KOPT-K1 (cell line): ENCODE measurements around the gene ADARB1.

Experiments used
- H3K27ac ChIP-seq: fragments of 200-600 bp; sonication (generic); 2 replicates; pipeline ENCODE4 v1.5.1; 2016; ENCODE audit warnings: antibody characterized with exemption, mild to moderate bottlenecking, low read depth, low read length; ENCODE audit not compliant: poor library complexity, severe bottlenecking
- H3K36me3 ChIP-seq: fragments of 200-600 bp; sonication (generic); 2 replicates; pipeline ENCODE4 v1.5.1; 2017; ENCODE audit warnings: antibody characterized with exemption, mild to moderate bottlenecking, low read length, moderate library complexity; ENCODE audit not compliant: insufficient read depth
- H3K9me3 ChIP-seq: fragments of 200-600 bp; sonication (generic); 2 replicates; pipeline ENCODE4 v1.5.1; 2017; ENCODE audit warnings: antibody characterized with exemption, low read length, mild to moderate bottlenecking; ENCODE audit not compliant: insufficient read depth, poor library complexity, severe bottlenecking

Gene ADARB1

GRCh38 chr21:45103971-45104520 lies 29.7 kb downstream of the ADARB1 start:
- H3K36me3 ChIP-seq: no peaks in the 10 kb centered on the region
- H3K9me3 ChIP-seq: no peaks in the 10 kb centered on the region
- no peak overlapping the region for H3K27ac ChIP-seq

DNA sequence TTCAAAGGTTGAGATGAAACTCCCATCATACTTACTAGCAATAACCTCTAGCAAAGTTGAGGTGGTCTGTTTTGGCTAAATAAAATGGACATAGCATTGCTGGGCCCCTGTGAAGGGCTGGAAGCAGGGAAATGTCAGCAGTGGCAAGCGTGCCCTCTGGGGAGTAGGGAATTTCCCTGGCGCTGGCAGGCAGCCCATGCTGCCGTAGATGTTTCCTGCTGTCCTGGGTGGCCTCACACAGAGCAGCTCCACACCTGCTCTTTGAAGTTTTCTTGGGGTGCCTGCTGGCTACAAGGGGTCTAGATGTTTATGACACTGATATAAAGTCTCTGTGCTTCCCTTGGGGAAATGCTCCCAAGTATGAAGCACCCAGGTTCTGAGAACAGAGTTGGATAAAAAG lies 30.2 kb downstream of the ADARB1 start:
- Histone ChIP-seq H3K36me3 (no peaks in the 10 kb centered on the region), H3K9me3 (no peaks in the 10 kb centered on the region), H3K27ac (no peak overlapping the region)

DNA sequence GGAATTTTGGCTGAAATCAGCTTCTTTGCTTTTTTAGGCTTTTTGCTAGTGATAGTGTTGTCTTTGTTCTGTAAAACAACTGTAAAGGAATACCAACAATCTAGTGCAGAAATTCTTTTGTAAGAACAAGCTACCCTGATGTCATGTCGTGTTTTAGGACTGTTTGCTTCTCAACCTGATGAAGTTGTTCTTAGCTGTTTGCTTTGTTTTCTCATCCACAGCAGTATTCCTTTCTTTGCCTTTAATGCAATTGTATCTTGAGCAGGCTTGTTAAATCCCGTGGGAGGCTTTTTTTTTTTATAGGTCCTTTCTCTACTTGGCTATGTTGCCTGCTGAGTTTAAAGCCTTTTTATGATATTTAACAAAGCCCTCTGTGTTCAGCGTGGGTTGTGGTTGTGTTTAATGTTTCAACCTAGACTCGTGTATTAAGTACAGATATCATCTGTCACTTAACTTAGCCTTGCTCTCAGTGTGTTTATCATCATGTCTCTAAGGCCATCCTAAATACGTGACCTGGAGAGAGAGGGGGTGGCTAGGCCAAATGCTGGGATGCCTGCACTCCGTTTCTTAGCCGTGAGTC lies 31.6 kb downstream of the ADARB1 start:
- Histone ChIP-seq H3K36me3 (no peaks in the 10 kb centered on the region), H3K9me3 (no peaks in the 10 kb centered on the region), H3K27ac (no peak overlapping the region)

DNA sequence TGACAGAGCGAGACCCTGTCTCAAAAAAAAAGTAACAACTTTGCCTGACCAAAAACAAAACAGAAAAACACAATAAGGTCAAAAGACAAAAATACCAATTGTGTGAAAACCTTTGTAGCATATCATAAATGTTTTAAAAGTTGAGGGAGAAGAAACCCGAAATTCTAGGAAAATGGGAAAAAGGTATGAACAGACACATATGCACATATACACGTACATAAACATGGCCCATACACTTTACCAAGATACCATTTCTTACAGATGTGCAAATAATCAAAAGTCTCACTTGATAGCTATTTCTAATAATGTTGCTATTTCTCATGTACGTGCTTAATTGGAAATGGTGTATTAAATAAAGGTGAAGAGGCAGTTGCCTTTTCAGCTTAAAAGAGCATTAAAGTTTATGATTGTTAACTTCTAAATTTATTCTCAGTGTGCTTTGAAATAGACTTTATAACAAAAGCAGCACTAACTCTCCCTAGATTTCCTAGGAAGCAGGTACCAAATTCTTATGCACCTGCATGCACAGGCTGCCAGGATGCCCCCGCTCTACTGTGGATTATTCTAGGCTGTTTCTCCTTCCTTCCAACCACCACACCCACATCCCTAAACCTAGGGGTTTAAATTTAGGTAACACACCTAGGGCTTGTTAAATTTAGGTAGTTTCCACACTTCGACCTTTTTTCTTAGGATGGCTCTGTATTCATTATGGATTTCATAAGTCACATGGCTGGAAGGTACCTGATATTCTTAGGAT lies 33.8 kb downstream of the ADARB1 start:
- H3K27ac ChIP-seq: no peak overlapping the region
- no peaks in the 10 kb centered on the region for H3K36me3 ChIP-seq
- no peaks in the 10 kb centered on the region for H3K9me3 ChIP-seq

DNA sequence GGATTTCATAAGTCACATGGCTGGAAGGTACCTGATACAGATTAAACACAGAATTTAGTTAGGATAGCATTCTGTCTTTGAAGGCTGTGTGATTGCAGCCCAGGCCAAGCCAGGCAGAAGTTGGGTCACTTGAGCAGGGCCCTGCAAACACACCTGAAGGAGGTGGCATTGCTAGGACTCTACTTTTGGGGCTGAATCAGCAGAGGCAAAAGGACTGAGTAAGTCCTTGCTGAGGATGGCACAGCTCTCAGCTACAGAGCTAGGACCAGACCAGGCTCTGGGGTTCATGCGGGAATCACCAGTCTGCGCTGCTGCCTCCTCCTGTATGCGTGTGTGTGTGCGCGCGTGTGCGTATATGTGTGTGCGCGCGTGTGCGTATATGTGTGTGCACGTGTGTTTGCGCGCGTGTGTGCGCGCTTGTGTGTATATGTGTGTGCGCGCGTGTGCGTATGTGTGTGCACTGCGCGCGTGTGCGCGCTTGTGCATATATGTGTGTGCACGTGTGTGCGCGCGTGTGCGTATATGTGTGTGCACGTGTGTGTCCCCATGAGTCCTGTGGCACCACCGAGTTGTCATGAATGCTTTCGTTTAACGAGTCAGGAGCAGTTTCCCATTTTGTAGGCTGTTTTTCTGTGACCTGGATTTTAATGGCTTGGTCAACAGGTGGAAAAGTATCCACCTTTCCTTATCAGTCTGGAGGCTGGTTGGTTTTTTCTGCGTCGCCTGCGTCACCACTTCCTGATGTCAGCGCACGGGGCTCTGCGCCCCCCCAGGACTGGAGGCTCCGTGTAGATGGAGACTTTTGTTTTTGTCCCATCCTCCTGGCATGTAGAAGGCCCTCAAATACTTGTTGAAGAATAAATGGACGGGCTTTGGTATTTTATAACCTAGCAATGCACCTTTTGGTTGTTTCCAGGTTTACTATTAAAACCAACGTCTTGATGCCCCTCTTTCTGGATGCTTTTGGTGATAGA lies 34.7 kb downstream of the ADARB1 start:
- Histone ChIP-seq H3K9me3 (no peaks in the 10 kb centered on the region), H3K27ac (no peak overlapping the region), H3K36me3 (no peaks in the 10 kb centered on the region)

DNA sequence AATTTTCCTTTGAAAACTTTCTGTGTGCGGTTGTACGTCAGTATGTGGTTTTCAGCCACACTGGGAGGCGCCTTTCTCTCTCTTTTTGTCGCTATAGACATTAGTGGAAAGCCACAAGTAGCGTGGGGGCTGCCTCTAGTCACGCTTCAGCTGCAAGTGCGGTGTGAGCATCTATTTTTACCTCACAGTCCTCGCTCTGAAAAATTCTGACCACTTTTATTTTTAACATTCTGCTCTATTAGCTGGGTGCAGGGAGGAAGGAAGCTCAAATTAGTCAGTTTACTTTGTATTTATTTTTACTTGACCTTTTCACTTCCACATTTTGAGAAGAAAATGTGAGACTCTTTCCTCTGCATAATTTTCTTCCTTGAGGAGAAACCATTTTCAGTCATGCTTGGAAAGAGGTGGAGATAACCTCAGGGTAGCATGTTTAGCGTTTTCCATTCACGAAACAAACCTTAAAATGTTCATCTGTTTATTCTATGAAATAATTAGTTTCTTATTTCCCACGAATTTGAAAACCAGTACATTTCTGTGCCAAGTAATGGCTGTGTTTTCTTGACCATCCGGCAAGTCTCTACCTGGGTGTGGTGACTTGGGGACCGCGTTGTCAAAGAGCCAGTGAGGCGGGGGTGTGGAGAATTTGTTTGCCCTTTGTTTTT lies 35.6 kb downstream of the ADARB1 start:
- Histone ChIP-seq H3K36me3 (no peaks in the 10 kb centered on the region), H3K9me3 (no peaks in the 10 kb centered on the region), H3K27ac (no peak overlapping the region)

DNA sequence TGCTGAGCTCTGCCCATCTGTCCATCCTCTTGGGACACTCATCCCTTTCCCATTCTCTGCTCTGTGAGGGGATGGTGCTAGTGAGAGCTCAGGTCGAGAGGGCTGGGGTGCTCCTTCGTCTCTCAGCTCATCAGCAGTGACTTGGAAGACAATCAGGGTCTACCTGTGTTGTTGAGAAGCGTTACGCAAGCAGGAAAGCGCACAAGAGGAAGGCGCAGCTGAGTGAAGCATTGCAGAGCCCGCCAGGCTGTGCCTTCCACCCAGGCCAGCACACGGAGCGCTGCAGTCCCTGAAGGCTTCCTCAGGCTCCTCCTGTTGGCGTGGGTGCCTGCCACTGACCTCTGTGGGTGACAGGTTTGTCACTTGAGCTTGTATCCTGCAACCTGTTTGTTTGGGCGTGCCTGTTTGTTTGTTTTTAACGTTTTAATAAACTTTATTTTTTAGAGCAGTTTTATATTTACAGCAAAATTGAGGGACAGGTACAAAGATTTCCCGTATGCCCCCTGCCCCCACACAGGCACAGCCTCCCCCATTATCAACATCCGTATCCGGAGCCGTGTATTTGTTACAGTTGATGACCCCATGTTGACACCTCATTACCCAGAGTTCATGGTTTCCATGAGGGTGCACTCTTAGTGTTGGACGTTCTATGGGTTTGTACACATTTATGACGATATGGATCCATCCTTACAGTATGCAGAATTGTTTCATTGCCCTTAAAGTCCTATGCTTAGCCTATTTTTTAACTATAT lies 36.7 kb downstream of the ADARB1 start:
- Histone ChIP-seq H3K27ac (no peak overlapping the region), H3K9me3 (no peaks in the 10 kb centered on the region), H3K36me3 (no peaks in the 10 kb centered on the region)

GRCh38 chr21:45111703-45112102 lies 37.3 kb downstream of the ADARB1 start:
- H3K36me3 ChIP-seq: no peaks in the 10 kb centered on the region
- H3K27ac ChIP-seq: no peak overlapping the region
- H3K9me3 ChIP-seq: no peaks in the 10 kb centered on the region

- H3K36me3 ChIP-seq: no peaks in the 10 kb centered on the region
- no peaks in the 10 kb centered on the region for H3K9me3 ChIP-seq
- H3K27ac ChIP-seq: no peak overlapping the region
Measured at GRCh38 chr21:45112371-45112770, 38.0 kb downstream of the ADARB1 start.

DNA sequence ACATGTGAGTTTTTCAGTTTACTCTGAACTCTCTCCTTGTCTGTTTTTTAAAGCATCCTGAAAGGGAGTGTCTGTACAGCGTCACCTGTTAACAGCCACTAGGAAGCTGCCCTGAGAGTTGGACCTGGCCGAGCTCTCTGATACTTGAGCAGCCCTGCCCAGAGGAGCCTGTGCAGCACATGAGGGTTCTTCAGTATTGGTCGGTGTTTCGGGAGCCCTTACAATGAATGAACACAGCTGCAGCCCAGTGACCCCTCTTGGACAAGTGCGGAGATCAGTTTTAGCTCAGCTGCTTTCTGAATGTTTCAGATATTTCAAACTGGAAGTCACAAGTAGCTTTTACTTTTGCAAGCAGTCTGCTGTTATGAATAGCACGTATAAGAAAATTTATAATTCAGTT lies 39.2 kb downstream of the ADARB1 start:
- H3K27ac ChIP-seq: no peak overlapping the region
- H3K9me3 ChIP-seq: no peaks in the 10 kb centered on the region
- H3K36me3 ChIP-seq: no peaks in the 10 kb centered on the region

- Histone ChIP-seq H3K27ac (no peak overlapping the region), H3K9me3 (no peaks in the 10 kb centered on the region), H3K36me3 (no peaks in the 10 kb centered on the region)
Measured at GRCh38 chr21:45114072-45114471, 39.7 kb downstream of the ADARB1 start.

DNA sequence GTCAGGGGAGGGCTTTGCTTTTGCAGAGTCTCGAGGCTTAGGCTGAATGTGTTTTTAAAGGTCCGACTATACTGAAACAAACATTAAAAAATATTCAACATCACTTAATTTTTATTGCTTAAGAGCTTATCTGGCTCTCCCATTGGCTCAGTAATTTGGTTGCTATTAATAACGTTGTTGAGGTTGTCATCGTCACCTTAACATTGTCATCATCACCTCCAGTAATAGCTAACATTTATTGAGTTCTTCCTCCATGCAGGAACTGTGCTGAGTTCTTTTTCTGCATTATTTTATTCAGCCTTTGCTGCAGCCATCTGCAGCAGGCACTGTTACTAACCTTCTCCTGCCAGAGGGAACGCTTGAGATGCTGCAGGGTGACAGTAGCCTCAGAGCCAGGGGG lies 40.1 kb downstream of the ADARB1 start:
- Histone ChIP-seq H3K9me3 (no peaks in the 10 kb centered on the region), H3K36me3 (no peaks in the 10 kb centered on the region), H3K27ac (no peak overlapping the region)

- H3K9me3 ChIP-seq: no peaks in the 10 kb centered on the region
- H3K27ac ChIP-seq: no peak overlapping the region
- no peaks in the 10 kb centered on the region for H3K36me3 ChIP-seq
Measured at GRCh38 chr21:45115141-45115540, 40.8 kb downstream of the ADARB1 start.

GRCh38 chr21:45116066-45116465 lies 41.7 kb downstream of the ADARB1 start:
- Histone ChIP-seq H3K36me3 (no peaks in the 10 kb centered on the region; the same call in 1 of the 2 replicates), H3K27ac (no peak overlapping the region), H3K9me3 (no peaks in the 10 kb centered on the region)
